GM12891 (cell line): ENCODE results near the gene APBB2.

Experiments used
- PAX5 ChIP-seq: IDR thresholded peaks from 2 replicates; pipeline ENCODE4 v1.6.1; 2011; ENCODE audit warnings: low read length, moderate library complexity, mild to moderate bottlenecking; ENCODE audit not compliant: insufficient read depth, severe bottlenecking
- POLR2A ChIP-seq: IDR thresholded peaks from 2 replicates; pipeline ENCODE4 v1.6.1; 2011; ENCODE audit warnings: low read depth, low read length, control low read depth
- POLR2AphosphoS5 ChIP-seq: IDR thresholded peaks from 2 replicates; pipeline ENCODE4 v1.6.1; 2011; ENCODE audit warnings: low read depth, low read length, control low read depth
- POU2F2 ChIP-seq: IDR thresholded peaks from 2 replicates; pipeline ENCODE4 v1.6.1; 2011; ENCODE audit warnings: low read depth, mild to moderate bottlenecking, control low read depth, low read length, moderate library complexity
- SPI1 ChIP-seq: IDR thresholded peaks from 2 replicates; pipeline ENCODE4 v1.6.1; 2011; ENCODE audit warnings: low read depth, low read length, control low read depth
- TAF1 ChIP-seq: IDR thresholded peaks from 2 replicates; pipeline ENCODE4 v1.6.1; 2011; ENCODE audit warnings: low read depth, low read length, control low read depth

DNA sequence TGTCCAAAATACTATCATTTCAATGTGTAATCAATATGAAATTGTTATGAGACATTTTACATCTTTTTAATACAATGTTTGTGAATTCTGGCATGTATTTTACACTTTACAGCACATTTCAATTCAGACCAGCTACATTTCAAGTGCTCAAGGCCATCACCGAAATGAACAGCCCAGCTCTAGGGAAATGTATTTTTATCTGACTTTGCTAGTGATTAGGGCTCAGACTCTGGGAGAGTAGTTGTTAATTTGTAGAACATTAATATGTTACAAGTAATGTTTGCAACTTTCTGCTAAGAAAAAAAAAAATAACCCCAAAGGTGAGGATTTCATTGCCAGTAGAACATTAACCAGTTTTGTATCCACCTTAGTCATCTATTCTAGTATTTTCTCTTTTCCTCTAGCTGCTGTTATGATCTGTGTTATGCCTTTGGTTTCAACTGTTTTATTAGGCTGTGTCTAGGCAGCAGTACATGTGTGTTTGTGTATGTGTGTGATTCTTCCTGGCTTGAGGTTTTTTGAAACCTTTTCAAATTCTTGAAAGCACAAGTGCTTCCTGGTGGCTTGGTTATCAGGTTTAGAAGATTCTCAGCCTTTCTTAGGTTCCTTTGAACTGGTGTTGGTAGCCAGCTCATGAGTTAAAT, 338.7 kb downstream of the APBB2 start:
- TF ChIP-seq POLR2A, result no peak
- TF ChIP-seq POLR2AphosphoS5, result no peak
- TF ChIP-seq TAF1, result no peak
- no peak for TF ChIP-seq POU2F2
- TF ChIP-seq SPI1, result no peak
- TF ChIP-seq PAX5, result no peak
